AG09309 (cell line): ENCODE results near the gene DCHS1.

Source experiments
- DNase-seq: peaks from one replicate; pipeline ENCODE4 v3.0.0-alpha.2; 2010; ENCODE audit warnings: low read depth
- H3K4me3 ChIP-seq: 2 replicates; pipeline ENCODE4 v1.5.1; 2011; ENCODE audit warnings: mild to moderate bottlenecking, low read depth, low read length, moderate library complexity; ENCODE audit not compliant: control insufficient read depth
- CTCF ChIP-seq: IDR thresholded peaks from 2 replicates; pipeline ENCODE4 v1.5.1; 2011; ENCODE audit warnings: mild to moderate bottlenecking, low read depth, low read length, inconsistent platforms; ENCODE audit not compliant: insufficient read depth, control insufficient read depth; ENCODE audit errors: missing control alignments

Gene DCHS1

GRCh38 chr11:6677018-6677417 is 21.4 kb upstream of the DCHS1 start:
- TF ChIP-seq CTCF, result no peak
- no peak overlapping the region for H3K4me3 ChIP-seq
- DNase-seq, result no peak

- no peak overlapping the region for H3K4me3 ChIP-seq
- TF ChIP-seq CTCF, result no peak
- no peak for DNase-seq
Measured at GRCh38 chr11:6674862-6675261, 19.3 kb upstream of the DCHS1 start.

- no peak for TF ChIP-seq CTCF
- DNase-seq, result no peak
- no peak overlapping the region for H3K4me3 ChIP-seq
Measured at GRCh38 chr11:6674219-6674597, 18.6 kb upstream of the DCHS1 start.

- no peak for DNase-seq
- no peak overlapping the region for H3K4me3 ChIP-seq
- TF ChIP-seq CTCF, result no peak
Measured at GRCh38 chr11:6673523-6674218, 18.1 kb upstream of the DCHS1 start.

GRCh38 chr11:6671991-6672390 is 16.4 kb upstream of the DCHS1 start:
- no peak for TF ChIP-seq CTCF
- DNase-seq, result no peak
- H3K4me3 ChIP-seq, result no peak overlapping the region

- no peak for TF ChIP-seq CTCF
- no peak overlapping the region for H3K4me3 ChIP-seq
- no peak for DNase-seq
Measured at GRCh38 chr11:6670202-6670830, 14.7 kb upstream of the DCHS1 start.
